ENCODE measurements around the gene NFATC3.
"Not testable (repeated sequence)": the region's sequence is repeated elsewhere in the genome, so short reads cannot be mapped to it uniquely, and the experiment has no call there.

DNA sequence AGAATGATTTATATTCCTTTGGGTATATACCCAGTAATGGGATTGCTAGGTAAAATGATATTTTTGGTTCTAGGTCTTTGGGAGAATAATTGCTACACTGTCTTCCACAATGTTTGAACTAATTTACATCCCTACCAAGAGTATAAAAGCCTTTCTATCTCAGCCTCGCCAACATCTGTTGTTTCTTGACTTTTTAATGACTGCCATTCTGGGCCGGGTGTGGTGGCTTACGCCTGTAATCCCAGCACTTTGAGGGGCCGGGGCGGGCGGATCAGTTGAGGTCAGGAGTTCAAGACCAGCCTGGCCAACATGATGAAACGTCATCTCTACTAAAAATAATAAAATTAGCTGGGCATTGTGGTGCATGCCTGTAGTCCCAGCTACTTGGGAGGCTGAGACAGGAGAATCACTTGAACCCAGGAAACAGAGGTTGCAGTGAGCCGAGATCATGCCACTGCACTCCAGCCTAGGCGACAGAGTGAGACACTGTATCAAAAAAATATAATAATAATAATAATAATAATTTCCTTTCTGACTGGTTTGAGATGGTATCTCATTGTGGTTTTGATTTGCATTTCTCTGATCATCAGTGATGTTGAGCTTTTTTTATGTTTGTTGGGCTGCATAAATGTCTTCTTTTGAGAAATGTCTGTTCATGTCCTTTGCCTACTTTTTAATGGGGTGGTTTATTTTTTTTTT is 22.2 kb downstream of the NFATC3 start:
- TF ChIP-seq, protein P1, sequence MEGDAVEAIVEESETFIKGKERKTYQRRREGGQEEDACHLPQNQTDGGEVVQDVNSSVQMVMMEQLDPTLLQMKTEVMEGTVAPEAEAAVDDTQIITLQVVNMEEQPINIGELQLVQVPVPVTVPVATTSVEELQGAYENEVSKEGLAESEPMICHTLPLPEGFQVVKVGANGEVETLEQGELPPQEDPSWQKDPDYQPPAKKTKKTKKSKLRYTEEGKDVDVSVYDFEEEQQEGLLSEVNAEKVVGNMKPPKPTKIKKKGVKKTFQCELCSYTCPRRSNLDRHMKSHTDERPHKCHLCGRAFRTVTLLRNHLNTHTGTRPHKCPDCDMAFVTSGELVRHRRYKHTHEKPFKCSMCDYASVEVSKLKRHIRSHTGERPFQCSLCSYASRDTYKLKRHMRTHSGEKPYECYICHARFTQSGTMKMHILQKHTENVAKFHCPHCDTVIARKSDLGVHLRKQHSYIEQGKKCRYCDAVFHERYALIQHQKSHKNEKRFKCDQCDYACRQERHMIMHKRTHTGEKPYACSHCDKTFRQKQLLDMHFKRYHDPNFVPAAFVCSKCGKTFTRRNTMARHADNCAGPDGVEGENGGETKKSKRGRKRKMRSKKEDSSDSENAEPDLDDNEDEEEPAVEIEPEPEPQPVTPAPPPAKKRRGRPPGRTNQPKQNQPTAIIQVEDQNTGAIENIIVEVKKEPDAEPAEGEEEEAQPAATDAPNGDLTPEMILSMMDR (IDR thresholded peaks at IDR 0.05), result not testable (repeated sequence)
- TF ChIP-seq POLR2A (IDR thresholded peaks at IDR 0.05), result not testable (repeated sequence)
